Natural killer cell (primary cell): ENCODE results near the gene KPTN. TPM values are rescaled to one million over a fixed set of nuclear protein-coding genes. Genes with fewer than 3 reads are reported as not detected.

Experiments used
- ATAC-seq, 3 donors: fragments of 150-1000 bp in 2 of 3; fragments of 200-7000 bp in 1 of 3; cut with Tn5 transposase; 1 replicate in 1 of 3; 2 replicates in 2 of 3; pipeline ENCODE4 v1.10.0; 2021; ENCODE audit warnings: mild to moderate bottlenecking in 2 of 3, moderate library complexity in 2 of 3
- DNase-seq, 2 donors: peaks; one replicate each; pipeline versions ENCODE4 v3.0.0 to v3.0.0-alpha.2; 2013 to 2021; ENCODE audit warnings: mixed read lengths in 1 of 2
- H3K27ac ChIP-seq: one replicate; pipeline ENCODE4 v1.5.1; 2013; ENCODE audit warnings: mild to moderate bottlenecking, low read length
- H3K27me3 ChIP-seq: one replicate; pipeline ENCODE4 v1.6.1; 2013; ENCODE audit warnings: low read length; ENCODE audit not compliant: control insufficient read depth, insufficient read depth
- H3K36me3 ChIP-seq: one replicate; pipeline ENCODE4 v1.6.1; 2013; ENCODE audit warnings: low read length; ENCODE audit not compliant: control insufficient read depth, insufficient read depth
- H3K4me1 ChIP-seq: one replicate; pipeline ENCODE4 v1.6.1; 2013; ENCODE audit warnings: low read length; ENCODE audit not compliant: control insufficient read depth, insufficient read depth
- H3K4me3 ChIP-seq: one replicate; pipeline ENCODE4 v1.5.1; 2013; ENCODE audit warnings: low read length
- H3K9me3 ChIP-seq: one replicate; pipeline ENCODE4 v1.6.1; 2013; ENCODE audit warnings: low read length; ENCODE audit not compliant: control insufficient read depth, insufficient read depth
- H3K27ac Mint-ChIP-seq, 2 donors: one replicate each; pipeline ENCODE4 v1.8.0; 2022; ENCODE audit warnings: mild to moderate bottlenecking in 2 of 2, mixed read lengths in 2 of 2, moderate library complexity in 1 of 2
- H3K27me3 Mint-ChIP-seq, 2 donors: one replicate each; pipeline ENCODE4 v1.8.0; 2022; ENCODE audit warnings: low read depth in 2 of 2, mixed read lengths in 2 of 2
- H3K36me3 Mint-ChIP-seq: one replicate; pipeline ENCODE4 v1.8.0; 2022; ENCODE audit warnings: mixed read lengths
- H3K4me1 Mint-ChIP-seq, 2 donors: one replicate each; pipeline ENCODE4 v1.8.0; 2022; ENCODE audit warnings: mixed read lengths in 2 of 2
- H3K4me3 Mint-ChIP-seq: one replicate; pipeline ENCODE4 v1.8.0; 2022; ENCODE audit warnings: mild to moderate bottlenecking, moderate library complexity, mixed read lengths
- H3K9me3 Mint-ChIP-seq, 2 donors: one replicate each; pipeline ENCODE4 v1.8.0; 2022; ENCODE audit warnings: mixed read lengths in 2 of 2
- CTCF ChIP-seq: fragments of 200-600 bp; IDR thresholded peaks from one replicate; pipeline ENCODE4 v1.8.0; 2022; ENCODE audit warnings: antibody characterized with exemption
- WGBS: methylation state at CpG from one replicate; pipeline ENCODE4 v1.1.7; 2013; ENCODE audit warnings: missing lambda C conversion rate; ENCODE audit not compliant: insufficient coverage; 5-methylcytosine and 5-hydroxymethylcytosine counted together
- intact Hi-C: fragments of 100-400 bp; cut with micrococcal nuclease; formaldehyde crosslinking; loops from one replicate; pipeline ENCODE4 v1.14.2; 2022
- total RNA-seq, 4 donors: library from RNA; stranded (reverse); fragments of 120-200 nt in 1 of 4; gene quantifications; one replicate each; pipeline versions ENCODE4 v1.2.3 to v1.2.4, GENCODE V29; 2013 to 2022

Gene KPTN
- total RNA-seq, 3 donors from 2014 or later (not counting 1 experiment from before 2014, with no cell fraction given) = 3.0 to 4.2 (median 3.6) TPM

- Histone ChIP-seq H3K36me3 (peaks cover 36% of the 10 kb centered on the region), H3K27me3 (no peaks in the 10 kb centered on the region), H3K27ac (no peak overlapping the region), H3K9me3 (no peaks in the 10 kb centered on the region), H3K4me3 (no peak overlapping the region), H3K4me1 (peaks cover 36% of the 10 kb centered on the region)
- no peak for TF ChIP-seq CTCF
- no peak overlapping the region for H3K4me3 Mint-ChIP-seq
- intact Hi-C loops = no loop called here
- DNase-seq = no peak
- H3K9me3 Mint-ChIP-seq = no peaks in the 10 kb centered on the region
- ATAC-seq = no peak
- no peaks in the 10 kb centered on the region for H3K27me3 Mint-ChIP-seq
- H3K4me1 Mint-ChIP-seq = peaks cover 7 to 33% of the 10 kb centered on the region in 2 donors
- no peaks in the 10 kb centered on the region for H3K36me3 Mint-ChIP-seq
- peak overlapping the region in 1 of 2 donors; percentile 34 for H3K27ac Mint-ChIP-seq
- 27% methylated on average over 9 of the region's 9 CpGs for WGBS
Measured at GRCh38 chr19:47494729-47495128, 10.7 kb upstream of the KPTN start.

GRCh38 chr19:47494211-47494547 lies 10.2 kb upstream of the KPTN start:
- H3K36me3 Mint-ChIP-seq = no peaks in the 10 kb centered on the region
- peaks cover 36% of the 10 kb centered on the region for H3K4me1 ChIP-seq

GRCh38 chr19:47493378-47494210 lies 9.6 kb upstream of the KPTN start:
- Histone ChIP-seq H3K27ac (no peak overlapping the region), H3K4me1 (peaks cover 36% of the 10 kb centered on the region), H3K36me3 (peaks cover 35% of the 10 kb centered on the region), H3K27me3 (no peaks in the 10 kb centered on the region), H3K4me3 (no peak overlapping the region), H3K9me3 (no peaks in the 10 kb centered on the region)
- Mint-ChIP-seq H3K9me3 (no peaks in the 10 kb centered on the region), H3K27ac (peak overlapping the region; percentile 49 to 64), H3K27me3 (no peaks in the 10 kb centered on the region), H3K36me3 (no peaks in the 10 kb centered on the region), H3K4me1 (peaks cover 7 to 28% of the 10 kb centered on the region in 2 donors), H3K4me3 (peak overlapping the region; percentile 2)
- no peak for DNase-seq
- WGBS = 89% methylated on average over 17 of the region's 18 CpGs
- intact Hi-C loops = no loop called here
- TF ChIP-seq CTCF = no peak
- no peak for ATAC-seq

More at GRCh38 chr19:47494211-47494547, 10.2 kb upstream of the KPTN start:
- Histone ChIP-seq H3K27me3 (no peaks in the 10 kb centered on the region), H3K36me3 (peaks cover 36% of the 10 kb centered on the region), H3K27ac (no peak overlapping the region), H3K4me3 (no peak overlapping the region), H3K9me3 (no peaks in the 10 kb centered on the region)
- peak overlapping the region in 1 of 2 donors; percentile 14 for H3K27ac Mint-ChIP-seq
- no peaks in the 10 kb centered on the region for H3K9me3 Mint-ChIP-seq
- DNase-seq (no peak), ATAC-seq (no peak)
- no peak overlapping the region for H3K4me3 Mint-ChIP-seq
- no peak for TF ChIP-seq CTCF
- H3K4me1 Mint-ChIP-seq = peaks cover 7 to 34% of the 10 kb centered on the region in 2 donors
- 90% methylated on average over 5 of the region's 5 CpGs for WGBS
- no peaks in the 10 kb centered on the region for H3K27me3 Mint-ChIP-seq
- intact Hi-C loops = no loop called here
